Neural cell (in vitro differentiated cells): ENCODE data around the gene HNRNPUL1.

Experiments used
- EP300 ChIP-seq: fragments of 450-650 bp; conservative IDR thresholded peaks from 2 replicates; pipeline ENCODE4 v1.6.1; 2014; ENCODE audit warnings: antibody characterized with exemption, mild to moderate bottlenecking, moderate library complexity; ENCODE audit not compliant: poor library complexity, severe bottlenecking
- EZH2 ChIP-seq: fragments of 200-600, 300-800 bp; shearing (Covaris generic), sonication (generic); IDR thresholded peaks from 2 replicates; pipeline ENCODE4 v1.6.1; 2014; ENCODE audit warnings: antibody characterized with exemption, low read length, borderline replicate concordance, mild to moderate bottlenecking; ENCODE audit not compliant: insufficient read depth, poor library complexity, severe bottlenecking
- POLR2AphosphoS5 ChIP-seq: IDR thresholded peaks from 2 replicates; pipeline ENCODE4 v1.6.1; 2012
- RAD21 ChIP-seq: fragments of 450-650 bp; conservative IDR thresholded peaks from 2 replicates; pipeline ENCODE4 v1.6.1; 2014; ENCODE audit warnings: antibody characterized with exemption, mild to moderate bottlenecking, moderate library complexity
- REST ChIP-seq: IDR thresholded peaks from 2 replicates; pipeline ENCODE4 v1.6.1; 2012; ENCODE audit warnings: borderline replicate concordance
- TF ChIP-seq, protein P1 (sequence below): fragments of 450-650 bp; IDR thresholded peaks from 2 replicates; pipeline ENCODE4 v1.5.1; 2014; ENCODE audit warnings: antibody characterized with exemption, mild to moderate bottlenecking, moderate library complexity; ENCODE audit not compliant: poor library complexity, severe bottlenecking

DNA sequence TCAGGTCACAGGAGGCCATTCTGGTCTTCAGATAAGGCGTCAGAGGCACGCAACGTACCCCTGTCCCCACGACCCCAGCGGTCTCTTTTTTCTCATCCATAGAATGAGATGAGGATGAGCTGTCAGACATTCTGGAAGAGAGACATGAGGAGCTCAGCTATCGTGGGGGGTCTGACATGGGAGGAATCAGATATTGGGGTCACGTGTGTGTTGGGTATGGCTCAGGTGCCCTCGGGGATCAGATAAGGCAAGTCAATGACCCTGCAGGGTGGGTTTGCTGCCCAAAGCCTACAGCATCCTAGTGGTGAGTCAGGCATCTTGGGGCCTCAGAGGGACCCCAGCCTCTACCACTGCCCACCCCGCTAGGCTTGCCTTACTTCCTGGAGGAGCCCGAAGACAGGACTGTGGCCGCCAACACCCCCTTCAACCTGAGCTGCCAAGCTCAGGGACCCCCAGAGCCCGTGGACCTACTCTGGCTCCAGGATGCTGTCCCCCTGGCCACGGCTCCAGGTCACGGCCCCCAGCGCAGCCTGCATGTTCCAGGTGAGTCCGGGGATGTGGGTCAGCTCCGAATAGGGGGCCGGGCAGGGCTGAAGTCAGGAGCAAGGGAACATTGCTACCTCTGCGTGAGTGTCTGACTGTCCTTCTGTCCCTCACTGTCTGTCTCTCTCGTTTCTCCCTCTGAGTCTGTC lies 42.5 kb upstream of the HNRNPUL1 start:
- TF ChIP-seq REST (no peak), EZH2 (no peak), EP300 (no peak), POLR2AphosphoS5 (no peak), RAD21 (no peak)
- TF ChIP-seq, protein P1, sequence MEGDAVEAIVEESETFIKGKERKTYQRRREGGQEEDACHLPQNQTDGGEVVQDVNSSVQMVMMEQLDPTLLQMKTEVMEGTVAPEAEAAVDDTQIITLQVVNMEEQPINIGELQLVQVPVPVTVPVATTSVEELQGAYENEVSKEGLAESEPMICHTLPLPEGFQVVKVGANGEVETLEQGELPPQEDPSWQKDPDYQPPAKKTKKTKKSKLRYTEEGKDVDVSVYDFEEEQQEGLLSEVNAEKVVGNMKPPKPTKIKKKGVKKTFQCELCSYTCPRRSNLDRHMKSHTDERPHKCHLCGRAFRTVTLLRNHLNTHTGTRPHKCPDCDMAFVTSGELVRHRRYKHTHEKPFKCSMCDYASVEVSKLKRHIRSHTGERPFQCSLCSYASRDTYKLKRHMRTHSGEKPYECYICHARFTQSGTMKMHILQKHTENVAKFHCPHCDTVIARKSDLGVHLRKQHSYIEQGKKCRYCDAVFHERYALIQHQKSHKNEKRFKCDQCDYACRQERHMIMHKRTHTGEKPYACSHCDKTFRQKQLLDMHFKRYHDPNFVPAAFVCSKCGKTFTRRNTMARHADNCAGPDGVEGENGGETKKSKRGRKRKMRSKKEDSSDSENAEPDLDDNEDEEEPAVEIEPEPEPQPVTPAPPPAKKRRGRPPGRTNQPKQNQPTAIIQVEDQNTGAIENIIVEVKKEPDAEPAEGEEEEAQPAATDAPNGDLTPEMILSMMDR, result no peak
